HG02571 (cell line): Measurements from ENCODE around the gene SLC2A6.

Experiments
- ATAC-seq: cut with Tn5 transposase; IDR thresholded peaks from one replicate; pipeline ENCODE4 v1.9.1; 2021; ENCODE audit warnings: mild to moderate bottlenecking, moderate library complexity; ENCODE audit not compliant: unreplicated experiment

SLC2A6 gene

GRCh38 chr9:133478851-133479711, at the start of gene SLC2A6:
Gene SLC2A6 (minus strand): TSS chr9:133479099. CDS start chr9:133479059, 40 bp downstream.
- ATAC-seq, result peak; percentile 90

- no peak for ATAC-seq
Measured at GRCh38 chr9:133528001-133528875, 49.3 kb upstream of the SLC2A6 start.

DNA sequence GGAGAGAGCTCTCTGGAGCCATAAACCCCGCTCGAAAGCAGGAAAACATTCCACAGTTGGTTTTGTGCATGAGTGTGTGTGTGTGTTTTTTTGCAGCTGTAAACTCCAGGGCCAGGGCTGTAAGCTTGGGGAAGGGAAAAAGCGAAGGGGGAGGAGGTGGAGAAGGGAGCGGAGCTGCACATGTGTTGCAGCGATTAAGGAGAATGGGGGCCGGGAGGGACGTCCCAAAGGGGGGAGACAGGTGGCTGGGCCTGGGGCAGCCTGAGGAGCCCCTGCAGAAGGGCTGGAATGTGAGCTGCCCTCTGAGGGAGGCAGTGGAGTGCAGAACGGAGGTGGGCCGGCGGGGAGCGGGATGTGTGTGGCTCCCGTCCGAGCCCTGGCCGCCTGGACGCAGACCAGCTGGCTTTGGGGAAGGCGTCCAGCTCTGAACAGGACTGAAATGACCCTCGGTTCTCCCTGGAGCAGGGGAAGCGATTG, 48.6 kb upstream of the SLC2A6 start:
- ATAC-seq, result no peak

DNA sequence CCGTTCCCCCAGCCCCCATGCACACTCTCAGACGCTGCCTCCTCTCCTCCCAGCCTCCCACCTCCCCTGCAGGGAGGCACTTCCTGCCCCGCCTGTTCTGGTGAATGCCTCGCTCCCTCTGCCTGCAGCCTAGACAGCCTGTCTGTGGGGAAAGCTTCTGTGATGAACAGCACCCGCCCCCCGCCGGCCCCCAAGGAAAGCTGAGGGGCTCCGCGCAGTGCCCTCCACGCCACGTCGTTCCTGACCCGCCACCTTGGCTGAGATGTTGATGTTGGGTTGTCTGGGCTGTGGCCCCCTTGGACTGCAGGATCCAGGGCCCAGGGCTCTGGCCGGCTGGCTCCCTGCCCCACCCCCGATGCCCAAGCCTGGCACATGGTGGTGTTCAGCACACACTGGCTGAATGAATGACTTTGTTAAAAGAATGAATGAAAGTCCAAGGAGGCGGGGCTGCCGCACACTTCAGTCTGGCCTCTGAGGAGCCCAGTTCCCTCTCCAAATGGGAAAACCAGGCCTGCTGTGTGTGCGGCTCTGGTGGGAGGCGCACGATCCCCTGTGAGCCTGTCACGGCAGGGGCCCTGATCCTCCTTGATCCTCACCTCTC, 47.9 kb upstream of the SLC2A6 start:
- no peak for ATAC-seq

- no peak for ATAC-seq
Measured at GRCh38 chr9:133525677-133526076, 46.8 kb upstream of the SLC2A6 start.

GRCh38 chr9:133524679-133525228, 45.9 kb upstream of the SLC2A6 start, which contains the start of gene MYMK:
Gene MYMK (minus strand): TSS chr9:133524959. CDS start chr9:133524844, 115 bp downstream.
- no peak for ATAC-seq

- no peak for ATAC-seq
Measured at GRCh38 chr9:133524146-133524545, 45.2 kb upstream of the SLC2A6 start.

DNA sequence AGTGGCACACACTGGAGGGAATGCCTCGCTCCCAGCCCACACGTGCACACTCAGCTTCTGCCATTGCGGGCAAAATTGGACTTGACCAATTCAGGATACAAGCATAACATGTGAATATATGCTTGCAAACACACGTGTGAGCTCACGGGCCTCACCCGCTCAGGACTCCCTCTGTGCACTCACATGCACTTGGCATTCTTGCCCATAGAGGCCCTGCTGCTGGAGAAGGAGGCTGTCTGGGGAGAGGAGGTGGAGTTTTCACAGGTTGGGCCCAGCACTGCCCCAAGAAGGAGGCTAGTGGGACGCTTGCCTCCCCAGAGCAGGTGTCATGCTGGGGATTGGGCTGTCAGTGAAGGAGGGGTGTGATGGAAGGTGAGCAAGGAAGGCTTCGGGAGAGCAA, 44.2 kb upstream of the SLC2A6 start:
- no peak for ATAC-seq

- no peak for ATAC-seq
Measured at GRCh38 chr9:133522073-133522910, 43.4 kb upstream of the SLC2A6 start.

DNA sequence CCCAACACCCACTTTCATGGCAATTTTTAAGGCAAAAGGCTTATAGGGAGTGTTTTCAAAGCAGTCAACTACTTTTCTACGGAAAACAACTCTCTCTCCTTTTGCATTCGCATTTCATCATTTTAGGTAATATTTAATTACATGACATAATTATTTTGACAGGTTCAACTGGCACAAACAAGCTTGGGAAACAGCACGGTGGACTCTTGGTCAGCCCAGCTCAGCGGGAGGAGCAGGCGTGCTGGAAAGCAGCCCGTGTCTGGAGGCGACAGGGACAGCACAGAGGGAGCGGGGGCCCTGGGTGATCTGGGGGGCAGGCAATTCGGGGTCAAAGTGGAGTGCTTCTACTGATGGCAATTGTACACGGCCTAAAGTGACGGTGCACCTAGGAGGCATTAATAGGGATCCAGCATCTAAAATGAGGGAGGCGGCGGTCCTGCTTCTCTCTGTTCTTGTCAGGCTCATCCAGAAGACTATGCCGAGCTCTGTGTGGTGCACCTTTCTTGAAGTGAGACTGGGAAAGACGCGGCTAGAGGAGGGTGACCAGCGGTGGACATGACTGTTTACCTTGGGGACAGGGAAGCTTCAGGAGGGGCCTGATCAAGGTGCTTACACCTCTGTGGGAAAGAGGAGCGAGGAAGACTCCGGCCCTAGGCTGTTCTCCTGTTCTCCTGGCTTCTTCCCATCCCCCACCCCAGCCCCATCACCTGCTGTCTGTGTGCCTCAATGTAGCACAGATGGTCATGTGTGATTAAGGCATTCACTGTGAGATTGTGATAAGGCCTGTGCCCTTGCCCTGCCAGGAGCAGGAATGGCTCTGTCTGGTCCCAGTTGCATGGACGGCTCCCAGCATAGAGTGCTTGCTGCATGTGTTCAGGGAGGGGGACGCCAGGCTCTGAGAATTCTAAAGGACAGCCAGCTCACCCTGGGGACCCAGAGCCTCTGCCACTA, 42.5 kb upstream of the SLC2A6 start:
- ATAC-seq, result no peak

- ATAC-seq, result no peak
Measured at GRCh38 chr9:133520121-133520835, 41.4 kb upstream of the SLC2A6 start.

DNA sequence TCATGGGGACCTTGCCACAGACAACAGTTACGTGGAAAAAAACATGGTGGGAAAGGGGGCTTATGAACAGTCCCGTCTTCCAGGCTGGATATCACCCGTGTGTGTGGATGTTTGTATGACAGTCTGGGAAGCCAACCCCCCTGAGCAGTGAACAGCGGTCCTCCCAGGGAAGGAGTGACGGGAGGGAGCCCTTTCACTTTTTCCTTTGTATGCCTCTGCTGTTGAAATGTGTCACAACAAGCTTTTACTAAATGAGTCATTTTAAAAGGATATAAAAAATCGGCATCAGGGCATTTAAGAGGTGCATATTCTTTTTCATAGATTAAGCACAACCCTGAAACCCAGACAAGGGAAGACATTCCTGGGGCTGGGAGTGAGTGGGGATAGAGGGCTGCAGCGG, 40.8 kb upstream of the SLC2A6 start:
- ATAC-seq, result no peak

- no peak for ATAC-seq
Measured at GRCh38 chr9:133518706-133519449, 40.0 kb upstream of the SLC2A6 start.

DNA sequence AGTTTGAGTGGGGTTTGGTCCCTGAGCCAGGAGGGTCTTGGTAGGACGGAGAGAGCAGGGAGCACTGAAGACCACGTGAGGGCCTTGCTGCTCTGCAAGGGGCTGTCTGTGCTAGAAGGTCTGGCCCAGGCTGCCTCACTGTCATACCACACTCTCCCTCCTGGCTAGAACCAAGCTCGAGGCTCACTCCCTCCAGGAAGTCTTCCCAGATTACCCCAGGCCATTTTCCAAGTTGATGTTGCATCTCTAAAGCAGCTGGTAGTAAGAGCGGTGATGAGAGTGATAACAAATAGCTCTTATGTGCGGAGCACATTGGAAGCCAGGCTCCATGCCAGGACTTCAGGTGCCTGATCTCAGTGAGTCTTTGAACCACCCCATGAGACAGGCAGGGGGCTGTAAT, 39.3 kb upstream of the SLC2A6 start:
- no peak for ATAC-seq

DNA sequence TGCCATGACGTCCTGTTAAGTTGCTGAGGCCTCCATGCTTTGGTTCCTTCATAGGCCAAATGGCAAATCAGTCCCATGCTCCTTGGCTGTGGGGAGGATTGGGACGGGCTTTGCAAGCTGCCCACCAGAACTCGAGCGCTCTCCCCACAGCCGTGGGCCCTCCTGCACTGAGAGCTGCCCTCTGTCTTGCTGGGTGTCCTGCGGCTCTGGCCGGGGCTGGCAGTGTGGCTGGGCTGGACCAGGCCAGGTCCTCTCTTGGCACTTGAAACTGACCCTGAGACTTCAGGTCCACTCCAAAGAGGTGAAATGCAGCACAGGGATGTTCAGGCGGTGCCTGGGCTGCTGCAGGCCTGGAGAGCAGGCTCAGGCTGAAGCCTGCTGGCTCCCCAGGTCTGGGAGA, 38.8 kb upstream of the SLC2A6 start:
- no peak for ATAC-seq

GRCh38 chr9:133516961-133517350, 38.1 kb upstream of the SLC2A6 start:
- no peak for ATAC-seq

DNA sequence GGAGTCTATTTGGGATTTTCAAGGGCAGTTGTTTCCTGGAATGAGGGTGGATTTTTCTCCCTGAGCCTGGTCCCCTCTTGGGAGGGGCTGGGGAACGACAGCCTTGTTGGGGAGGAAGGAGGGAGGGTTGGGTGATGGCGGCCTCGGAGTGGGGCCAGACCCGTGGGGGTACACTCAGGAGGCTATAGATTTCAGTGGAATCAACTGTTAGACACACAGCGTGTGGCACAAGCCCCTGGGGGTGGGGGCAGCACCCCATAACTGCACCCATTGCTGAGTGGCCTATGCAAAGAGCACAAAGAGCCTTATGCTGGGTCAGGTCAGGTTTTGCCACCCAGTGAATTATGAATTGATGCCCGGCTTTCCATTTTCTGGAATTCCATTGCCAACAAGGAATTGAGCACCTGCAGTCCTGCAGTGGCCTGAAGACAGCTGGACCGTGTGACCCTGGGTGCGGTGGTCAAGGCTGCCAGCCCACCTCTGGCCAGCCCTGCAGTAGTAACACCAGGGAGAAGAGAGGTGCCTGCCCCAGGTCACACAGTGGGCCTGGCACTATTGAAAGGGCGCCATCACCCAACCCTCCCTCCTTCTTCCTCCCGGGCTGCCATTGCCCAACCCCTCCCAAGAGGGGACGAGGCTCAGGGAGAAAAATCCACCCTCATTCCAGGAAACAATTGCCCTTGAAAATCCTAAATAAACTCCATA, 37.5 kb upstream of the SLC2A6 start:
- ATAC-seq, result no peak
